ENCODE data around the gene CD58.

Gene CD58

GRCh38 chr1:116574581-116575291, 3.9 kb upstream of the CD58 start:
- peak; percentile 74; the same call in 1 of the 2 replicates for TF ChIP-seq CTCF (IDR thresholded peaks at IDR 0.05; ENCODE audit: borderline replicate concordance, insufficient read depth, low read depth, low read length)
- H3K4me3 ChIP-seq (ENCODE audit: low read depth, low read length): no peak overlapping the region

- no peak for TF ChIP-seq CTCF (IDR thresholded peaks at IDR 0.05; ENCODE audit: borderline replicate concordance, insufficient read depth, low read depth, low read length)
- no peak overlapping the region for H3K4me3 ChIP-seq (ENCODE audit: low read depth, low read length)
These were observed 2.7 kb upstream of the CD58 start for GRCh38 chr1:116573431-116574095.

- no peak for TF ChIP-seq CTCF (IDR thresholded peaks at IDR 0.05; ENCODE audit: borderline replicate concordance, insufficient read depth, low read depth, low read length)
These were observed 2.1 kb upstream of the CD58 start for GRCh38 chr1:116572771-116573430.

GRCh38 chr1:116572099-116572498, 1.3 kb upstream of the CD58 start:
- no peak overlapping the region for H3K4me3 ChIP-seq (ENCODE audit: low read depth, low read length)
- TF ChIP-seq CTCF (IDR thresholded peaks at IDR 0.05; ENCODE audit: borderline replicate concordance, insufficient read depth, low read depth, low read length): no peak

More at GRCh38 chr1:116572771-116573430, 2.1 kb upstream of the CD58 start:
- no peak overlapping the region for H3K4me3 ChIP-seq (ENCODE audit: low read depth, low read length)

- TF ChIP-seq CTCF (IDR thresholded peaks at IDR 0.05; ENCODE audit: borderline replicate concordance, insufficient read depth, low read depth, low read length): no peak
- H3K4me3 ChIP-seq (ENCODE audit: low read depth, low read length): peak overlapping the region; percentile 70
These were observed 541 bp upstream of the CD58 start for GRCh38 chr1:116571215-116571919.

GRCh38 chr1:116569776-116570357, 959 bp downstream of the CD58 start:
- no peak for TF ChIP-seq CTCF (IDR thresholded peaks at IDR 0.05; ENCODE audit: borderline replicate concordance, insufficient read depth, low read depth, low read length)
- H3K4me3 ChIP-seq (ENCODE audit: low read depth, low read length): peak overlapping the region; percentile 70

Data from GM12875 (cell line).